Uterus (tissue), 4 donors: Measurements from ENCODE around the gene AK1. TPM values are rescaled to one million over a fixed set of nuclear protein-coding genes. Genes with fewer than 3 reads are reported as not detected.

Source experiments
- DNase-seq, 2 donors: peaks; one replicate each; pipeline ENCODE4 v3.0.0-alpha.2; 2019 to 2020
- H3K27ac ChIP-seq, 2 donors: fragments of 200-600 bp; sonication (generic); 1 replicate in 1 of 2; 2 replicates in 1 of 2; pipeline ENCODE4 v1.5.1; 2016 to 2018
- H3K27me3 ChIP-seq, 2 donors: fragments of 200-600 bp; sonication (generic); one replicate each; pipeline ENCODE4 v1.5.1; 2018 to 2019; ENCODE audit warnings: control low read depth in 1 of 2
- H3K36me3 ChIP-seq, 2 donors: fragments of 200-600 bp; sonication (generic); one replicate each; pipeline ENCODE4 v1.5.1; 2019; ENCODE audit warnings: control low read depth in 1 of 2
- H3K4me1 ChIP-seq, 2 donors: fragments of 200-600 bp; sonication (generic); one replicate each; pipeline ENCODE4 v1.5.1; 2018 to 2019; ENCODE audit warnings: control low read depth in 1 of 2
- H3K4me3 ChIP-seq, 2 donors: fragments of 200-600 bp; sonication (generic); 1 replicate in 1 of 2; 2 replicates in 1 of 2; pipeline ENCODE4 v1.5.1; 2018 to 2019; ENCODE audit warnings: mild to moderate bottlenecking in 1 of 2
- H3K9me3 ChIP-seq, 2 donors: fragments of 200-600 bp; sonication (generic); one replicate each; pipeline ENCODE4 v1.5.1; 2019; ENCODE audit warnings: control low read depth in 1 of 2
- POLR2A ChIP-seq, 2 donors: fragments of 450-650 bp; IDR thresholded peaks; one replicate each; pipeline ENCODE4 v1.6.1; 2016; ENCODE audit warnings: antibody characterized with exemption in 2 of 2, mild to moderate bottlenecking in 1 of 2, moderate library complexity in 1 of 2
- intact Hi-C: fragments of 100-400 bp; cut with DNase I; formaldehyde crosslinking; loops from one replicate; pipeline ENCODE4 v1.15.1; 2023; ENCODE audit warnings: low total_unique reads
- total RNA-seq, 4 donors: library from RNA; depleted of rRNA in 3 of 4; stranded (reverse); fragments of >200 nt in 3 of 4; gene quantifications; one replicate each; pipeline versions ENCODE4 v1.1.0 to v1.2.4, GENCODE V29; 2014 to 2023
- TF ChIP-seq, protein P1 (sequence below), 4 experiments: fragments of 200-600 bp in 2 of 4; fragments of 450-650 bp in 2 of 4; sonication (generic) in 2 of 4; IDR thresholded peaks; one replicate each; pipeline ENCODE4 v1.5.1; 2016 to 2019; ENCODE audit warnings: antibody characterized with exemption in 4 of 4, mild to moderate bottlenecking in 2 of 4, moderate library complexity in 1 of 4
- donor health status: DM: yes; HTN: yes; CAD: no.

The AK1 gene
- total RNA-seq, 4 donors from 2014 or later = 6.1 to 54.3 (median 15.7) TPM

DNA sequence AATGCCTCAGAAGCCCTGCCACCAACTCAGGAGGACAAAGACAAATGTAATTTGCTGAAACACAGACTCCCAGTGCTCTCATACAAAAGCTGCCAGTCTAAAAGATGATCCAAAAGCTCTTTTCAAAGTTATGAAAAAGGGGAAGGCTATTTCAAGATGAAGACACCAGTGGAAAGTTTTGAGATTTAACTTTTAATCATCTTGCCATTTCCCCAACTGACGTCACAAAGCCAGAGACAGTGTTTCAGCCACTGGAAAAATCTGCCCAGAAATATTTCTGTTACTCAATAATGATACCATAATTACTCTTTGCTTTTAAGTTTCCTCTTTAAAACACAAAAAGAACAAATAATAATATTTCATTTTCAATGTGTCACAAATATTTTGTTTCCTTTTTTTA is 43.9 kb downstream of the AK1 start:
- Histone ChIP-seq H3K4me3 (no peak overlapping the region), H3K27me3 (no peaks in the 10 kb centered on the region), H3K27ac (peak overlapping the region; percentile 86 to 96), H3K4me1 (peaks cover 12 to 50% of the 10 kb centered on the region in 2 donors), H3K9me3 (no peaks in the 10 kb centered on the region), H3K36me3 (no peaks in the 10 kb centered on the region)
- TF ChIP-seq, protein P1, sequence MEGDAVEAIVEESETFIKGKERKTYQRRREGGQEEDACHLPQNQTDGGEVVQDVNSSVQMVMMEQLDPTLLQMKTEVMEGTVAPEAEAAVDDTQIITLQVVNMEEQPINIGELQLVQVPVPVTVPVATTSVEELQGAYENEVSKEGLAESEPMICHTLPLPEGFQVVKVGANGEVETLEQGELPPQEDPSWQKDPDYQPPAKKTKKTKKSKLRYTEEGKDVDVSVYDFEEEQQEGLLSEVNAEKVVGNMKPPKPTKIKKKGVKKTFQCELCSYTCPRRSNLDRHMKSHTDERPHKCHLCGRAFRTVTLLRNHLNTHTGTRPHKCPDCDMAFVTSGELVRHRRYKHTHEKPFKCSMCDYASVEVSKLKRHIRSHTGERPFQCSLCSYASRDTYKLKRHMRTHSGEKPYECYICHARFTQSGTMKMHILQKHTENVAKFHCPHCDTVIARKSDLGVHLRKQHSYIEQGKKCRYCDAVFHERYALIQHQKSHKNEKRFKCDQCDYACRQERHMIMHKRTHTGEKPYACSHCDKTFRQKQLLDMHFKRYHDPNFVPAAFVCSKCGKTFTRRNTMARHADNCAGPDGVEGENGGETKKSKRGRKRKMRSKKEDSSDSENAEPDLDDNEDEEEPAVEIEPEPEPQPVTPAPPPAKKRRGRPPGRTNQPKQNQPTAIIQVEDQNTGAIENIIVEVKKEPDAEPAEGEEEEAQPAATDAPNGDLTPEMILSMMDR (IDR thresholded peaks at IDR 0.05) = no peak
- TF ChIP-seq POLR2A (IDR thresholded peaks at IDR 0.05) = no peak
- DNase-seq = no peak
- intact Hi-C loops = no loop called here

DNA sequence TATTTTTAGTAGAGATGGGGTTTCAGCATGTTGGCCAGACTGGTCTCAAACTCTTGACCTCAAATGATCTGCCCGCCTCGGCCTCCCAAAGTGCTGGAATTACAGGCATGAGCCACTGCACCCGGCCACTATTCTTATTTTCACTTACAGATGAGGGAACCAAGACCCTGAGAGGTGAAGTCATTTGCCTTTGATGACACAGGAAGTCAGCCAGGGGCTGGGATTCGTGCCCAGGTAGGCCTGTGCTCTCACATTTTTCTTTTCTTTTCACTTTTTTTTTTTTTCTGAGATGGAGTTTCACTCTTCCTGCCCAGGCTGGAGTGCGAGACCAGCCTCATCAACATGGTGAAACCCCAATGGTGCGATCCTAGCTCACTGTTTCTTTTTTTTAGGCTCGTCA is 45.2 kb downstream of the AK1 start:
- intact Hi-C loops = no loop called here
- Histone ChIP-seq H3K9me3 (no peaks in the 10 kb centered on the region), H3K27ac (peak overlapping the region; percentile 86 to 96), H3K36me3 (no peaks in the 10 kb centered on the region), H3K27me3 (no peaks in the 10 kb centered on the region), H3K4me3 (no peak overlapping the region), H3K4me1 (peaks cover 17 to 42% of the 10 kb centered on the region in 2 donors)
- TF ChIP-seq, protein P1 (IDR thresholded peaks at IDR 0.05) = no peak
- no peak for TF ChIP-seq POLR2A (IDR thresholded peaks at IDR 0.05)
- no peak for DNase-seq

DNA sequence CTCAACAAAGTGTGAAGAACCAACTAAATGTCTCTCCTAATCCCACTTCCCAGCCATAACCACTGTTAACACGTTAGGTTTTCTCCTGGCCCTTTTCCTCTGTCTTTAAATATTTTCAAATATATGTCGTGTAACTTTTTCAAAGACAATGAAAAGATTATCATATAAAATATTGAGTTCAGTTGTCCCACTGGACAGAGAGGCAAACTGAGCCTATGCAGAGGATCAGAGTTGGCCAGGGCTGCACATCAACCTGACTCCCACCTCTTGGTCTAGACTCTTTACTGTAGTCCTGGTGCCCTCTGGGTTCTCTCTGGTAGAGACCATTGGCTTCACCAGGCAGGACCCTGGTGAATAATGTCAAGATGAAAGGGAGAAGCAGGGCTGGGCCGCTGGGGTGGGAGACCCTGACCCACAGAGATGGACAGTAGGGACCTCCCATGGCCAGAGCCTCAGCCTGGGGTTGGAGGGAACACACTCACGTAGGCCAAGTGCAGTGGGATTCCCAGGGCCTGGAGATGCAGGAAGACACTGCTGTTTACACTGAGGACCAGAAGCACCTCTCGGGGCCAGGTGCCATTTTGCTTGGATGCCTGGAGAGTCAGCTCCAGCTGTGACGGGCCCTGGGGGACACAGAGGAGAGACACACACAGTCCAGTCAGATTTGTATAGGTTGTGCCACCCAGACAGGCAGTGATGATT is 48.1 kb downstream of the AK1 start:
- TF ChIP-seq, protein P1 (IDR thresholded peaks at IDR 0.05) = no peak
- TF ChIP-seq POLR2A (IDR thresholded peaks at IDR 0.05) = no peak
- no peak for DNase-seq
- Histone ChIP-seq H3K36me3 (no peaks in the 10 kb centered on the region), H3K27me3 (no peaks in the 10 kb centered on the region), H3K9me3 (no peaks in the 10 kb centered on the region), H3K4me1 (peaks cover 21 to 23% of the 10 kb centered on the region in 2 donors), H3K27ac (peak overlapping the region; percentile 88 to 96), H3K4me3 (no peak overlapping the region)
- intact Hi-C loops = no loop called here

- TF ChIP-seq POLR2A (IDR thresholded peaks at IDR 0.05) = peak; percentile 79 to 87
- TF ChIP-seq, protein P1 (IDR thresholded peaks at IDR 0.05) = peak in 1 of 4 experiments; percentile 30
- Histone ChIP-seq H3K9me3 (no peaks in the 10 kb centered on the region), H3K27ac (peak overlapping the region; percentile 88 to 96), H3K4me3 (peak overlapping the region; percentile 18 to 27), H3K27me3 (no peaks in the 10 kb centered on the region), H3K36me3 (no peaks in the 10 kb centered on the region), H3K4me1 (peaks cover 16 to 17% of the 10 kb centered on the region in 2 donors)
- DNase-seq = peak; percentile 92 to 94
- intact Hi-C loops = no loop called here
Observed at GRCh38 chr9:127828262-127829031, 49.0 kb downstream of the AK1 start.
